ENCODE measurements around the gene CAMTA1. TPM values are rescaled to one million over a fixed set of nuclear protein-coding genes. Genes with fewer than 3 reads are reported as not detected.

CAMTA1 gene
- total and polyA plus RNA-seq, 4 donors: 18.0 to 93.5 (median 35.8) TPM

GRCh38 chr1:7589774-7590425 lies 804.6 kb downstream of the CAMTA1 start (continued):
- TF ChIP-seq CTCF (IDR thresholded peaks at IDR 0.05; ENCODE audit: low read depth, low read length, missing input control) (no peak), TAF1 (conservative IDR thresholded peaks at IDR 0.05) (no peak)

GRCh38 chr1:7590426-7590790 lies 805.2 kb downstream of the CAMTA1 start:
- Histone ChIP-seq H3K36me3 (ENCODE audit: control insufficient read depth in 4 of 4, insufficient read depth in 3 of 4, low read depth in 1 of 4, low read length in 3 of 4) (no peaks in the 10 kb centered on the region), H3K27me3 (ENCODE audit: control insufficient read depth in 4 of 4, insufficient read depth in 4 of 4, low read length in 3 of 4) (no peaks in the 10 kb centered on the region), H3K4me3 (ENCODE audit: low read depth in 1 of 3, low read length in 3 of 3) (no peak overlapping the region), H3K27ac (ENCODE audit: low read depth in 1 of 2, low read length in 2 of 2) (no peak overlapping the region), H3K4me1 (ENCODE audit: control insufficient read depth in 4 of 4, insufficient read depth in 4 of 4, low read length in 3 of 4) (no peaks in the 10 kb centered on the region), H3K9ac (ENCODE audit: low read depth in 1 of 2, low read length in 2 of 2) (no peak overlapping the region), H3K9me3 (ENCODE audit: control insufficient read depth in 4 of 4, low read length in 3 of 4) (no peaks in the 10 kb centered on the region)
- TF ChIP-seq EGR1 (IDR thresholded peaks at IDR 0.05; ENCODE audit: low read depth in 2 of 2) (no peak), REST (IDR thresholded peaks at IDR 0.05) (no peak), HNF4G (IDR thresholded peaks at IDR 0.05) (no peak), TAF1 (conservative IDR thresholded peaks at IDR 0.05) (no peak), FOXA2 (IDR thresholded peaks at IDR 0.05) (no peak)
- no peak for DNase-seq (ENCODE audit: low spot score)
- WGBS: 84% methylated on average over 4 of the region's 4 CpGs

- no peaks in the 10 kb centered on the region for H3K36me3 ChIP-seq (ENCODE audit: control insufficient read depth in 4 of 4, insufficient read depth in 3 of 4, low read depth in 1 of 4, low read length in 3 of 4)
- no peak overlapping the region for H3K27ac ChIP-seq (ENCODE audit: low read depth in 1 of 2, low read length in 2 of 2)
- no peaks in the 10 kb centered on the region for H3K9me3 ChIP-seq (ENCODE audit: control insufficient read depth in 4 of 4, low read length in 3 of 4)
- no peak overlapping the region for H3K9ac ChIP-seq (ENCODE audit: low read depth in 1 of 2, low read length in 2 of 2)
- H3K27me3 ChIP-seq (ENCODE audit: control insufficient read depth in 4 of 4, insufficient read depth in 4 of 4, low read length in 3 of 4): no peaks in the 10 kb centered on the region
- H3K4me3 ChIP-seq (ENCODE audit: low read depth in 1 of 3, low read length in 3 of 3): no peak overlapping the region
- H3K4me1 ChIP-seq (ENCODE audit: control insufficient read depth in 4 of 4, insufficient read depth in 4 of 4, low read length in 3 of 4): no peaks in the 10 kb centered on the region
- no peak for DNase-seq (ENCODE audit: low spot score)
- TF ChIP-seq RAD21 (IDR thresholded peaks at IDR 0.05): no peak
- 88% methylated on average over 10 of the region's 10 CpGs for WGBS
These were observed 806.3 kb downstream of the CAMTA1 start for GRCh38 chr1:7591565-7591964.

- no peaks in the 10 kb centered on the region for H3K9me3 ChIP-seq (ENCODE audit: control insufficient read depth in 4 of 4, low read length in 3 of 4)
- no peak for TF ChIP-seq NR2F2 (IDR thresholded peaks at IDR 0.05)
- no peak for TF ChIP-seq HNF4A (conservative IDR thresholded peaks at IDR 0.05)
- no peak for TF ChIP-seq ATF3 (IDR thresholded peaks at IDR 0.05)
- no peak overlapping the region for H3K4me3 ChIP-seq (ENCODE audit: low read depth in 1 of 3, low read length in 3 of 3)
- no peak for DNase-seq (ENCODE audit: low spot score)
- H3K27me3 ChIP-seq (ENCODE audit: control insufficient read depth in 4 of 4, insufficient read depth in 4 of 4, low read length in 3 of 4): no peaks in the 10 kb centered on the region
- 92% methylated on average over 14 of the region's 14 CpGs for WGBS
- H3K36me3 ChIP-seq (ENCODE audit: control insufficient read depth in 4 of 4, insufficient read depth in 3 of 4, low read depth in 1 of 4, low read length in 3 of 4): no peaks in the 10 kb centered on the region
- H3K4me1 ChIP-seq (ENCODE audit: control insufficient read depth in 4 of 4, insufficient read depth in 4 of 4, low read length in 3 of 4): no peaks in the 10 kb centered on the region
- no peak overlapping the region for H3K27ac ChIP-seq (ENCODE audit: low read depth in 1 of 2, low read length in 2 of 2)
- no peak overlapping the region for H3K9ac ChIP-seq (ENCODE audit: low read depth in 1 of 2, low read length in 2 of 2)
These were observed 807.0 kb downstream of the CAMTA1 start for GRCh38 chr1:7592120-7592798.

Data from liver (tissue), 9 donors.